GM13976 (cell line): ENCODE measurements around the gene PLEKHF1.

Experiments
- DNase-seq: peaks from one replicate; pipeline ENCODE4 v3.0.0; 2012; ENCODE audit warnings: low spot score
- CTCF ChIP-seq: IDR thresholded peaks from 2 replicates; pipeline ENCODE4 v1.5.1; 2012; ENCODE audit warnings: borderline replicate concordance, mild to moderate bottlenecking; ENCODE audit not compliant: insufficient read depth; ENCODE audit errors: extremely low read depth, missing control alignments, control extremely low read depth
- in situ Hi-C: fragments of 300-500 bp; cut with MboI; formaldehyde crosslinking; loops from one replicate; pipeline ENCODE4 v1.12.0; 2022; ENCODE audit warnings: low sequenced_read_pairs, mixed read lengths, inconsistent platforms; ENCODE audit not compliant: unreplicated experiment

Gene PLEKHF1

GRCh38 chr19:29663861-29664752 is 1.2 kb upstream of the PLEKHF1 start:
- no peak for TF ChIP-seq CTCF
- in situ Hi-C loops, result no loop called here
- no peak for DNase-seq

GRCh38 chr19:29664753-29665214 is 477 bp upstream of the PLEKHF1 start:
- peak; percentile 19 for TF ChIP-seq CTCF
- in situ Hi-C loops, result no loop called here
- DNase-seq, result no peak

- TF ChIP-seq CTCF, result no peak
- in situ Hi-C loops, result no loop called here
- peak; percentile 54 for DNase-seq
Measured at GRCh38 chr19:29665826-29666577, 741 bp downstream of the PLEKHF1 start.

GRCh38 chr19:29666578-29667386 is 1.5 kb downstream of the PLEKHF1 start:
- in situ Hi-C loops, result no loop called here
- TF ChIP-seq CTCF, result no peak
- no peak for DNase-seq

GRCh38 chr19:29667387-29667783 is 2.1 kb downstream of the PLEKHF1 start:
- no peak for TF ChIP-seq CTCF
- in situ Hi-C loops, result no loop called here
- no peak for DNase-seq

GRCh38 chr19:29667901-29668341 is 2.7 kb downstream of the PLEKHF1 start:
- peak; percentile 46 for DNase-seq
- no peak for TF ChIP-seq CTCF
- in situ Hi-C loops, result no loop called here
